Fibroblast of lung (primary cell): ENCODE measurements around the gene AATK.

Experiments used
- CTCF ChIP-seq, 2 donors: IDR thresholded peaks in 1 of 2; conservative IDR thresholded peaks in 1 of 2; 1 replicate in 1 of 2; 2 replicates in 1 of 2; pipeline ENCODE4 v1.5.1; 2011 to 2012; ENCODE audit warnings: low read length in 2 of 2, control low read depth in 1 of 2, inconsistent platforms in 1 of 2, low read depth in 1 of 2, mild to moderate bottlenecking in 1 of 2
- EZH2 ChIP-seq: IDR thresholded peaks from 2 replicates; pipeline ENCODE4 v1.5.1; 2012; ENCODE audit warnings: low read length, control low read depth, mild to moderate bottlenecking; ENCODE audit errors: missing control alignments

GRCh38 chr17:81095383-81095762 is 70.6 kb downstream of the AATK start:
- no peak for TF ChIP-seq CTCF (conservative IDR thresholded peaks at IDR 0.05 in 1 of 2, IDR thresholded peaks at IDR 0.05 in 1 of 2; ENCODE audit: low read depth in 1 of 2, low read length in 2 of 2)
- TF ChIP-seq EZH2, result no peak
